ENCODE measurements around the gene MBOAT2.

DNA sequence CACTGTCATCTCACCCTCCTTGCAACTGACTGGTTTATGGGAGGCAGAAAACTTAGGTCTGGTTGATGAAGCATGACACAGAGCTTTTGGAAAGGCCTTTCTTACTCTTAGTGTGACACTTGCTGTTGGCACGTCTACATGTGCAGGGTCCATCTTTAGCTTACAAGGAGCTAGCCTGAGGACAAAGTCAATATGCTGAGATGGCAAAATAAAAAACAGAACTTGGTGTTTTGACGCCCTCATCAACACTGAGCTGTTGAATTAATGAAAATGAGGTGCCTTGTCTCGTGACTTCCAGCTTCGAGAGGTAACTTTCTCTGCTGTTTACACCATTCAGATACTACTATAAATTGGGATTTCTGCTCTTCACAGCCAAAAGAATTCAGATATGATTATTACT, 87.5 kb downstream of the MBOAT2 start:
- TF ChIP-seq, protein P1, sequence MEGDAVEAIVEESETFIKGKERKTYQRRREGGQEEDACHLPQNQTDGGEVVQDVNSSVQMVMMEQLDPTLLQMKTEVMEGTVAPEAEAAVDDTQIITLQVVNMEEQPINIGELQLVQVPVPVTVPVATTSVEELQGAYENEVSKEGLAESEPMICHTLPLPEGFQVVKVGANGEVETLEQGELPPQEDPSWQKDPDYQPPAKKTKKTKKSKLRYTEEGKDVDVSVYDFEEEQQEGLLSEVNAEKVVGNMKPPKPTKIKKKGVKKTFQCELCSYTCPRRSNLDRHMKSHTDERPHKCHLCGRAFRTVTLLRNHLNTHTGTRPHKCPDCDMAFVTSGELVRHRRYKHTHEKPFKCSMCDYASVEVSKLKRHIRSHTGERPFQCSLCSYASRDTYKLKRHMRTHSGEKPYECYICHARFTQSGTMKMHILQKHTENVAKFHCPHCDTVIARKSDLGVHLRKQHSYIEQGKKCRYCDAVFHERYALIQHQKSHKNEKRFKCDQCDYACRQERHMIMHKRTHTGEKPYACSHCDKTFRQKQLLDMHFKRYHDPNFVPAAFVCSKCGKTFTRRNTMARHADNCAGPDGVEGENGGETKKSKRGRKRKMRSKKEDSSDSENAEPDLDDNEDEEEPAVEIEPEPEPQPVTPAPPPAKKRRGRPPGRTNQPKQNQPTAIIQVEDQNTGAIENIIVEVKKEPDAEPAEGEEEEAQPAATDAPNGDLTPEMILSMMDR (IDR thresholded peaks at IDR 0.05; ENCODE audit: low read depth, low read length) = no peak
- TF ChIP-seq EZH2phosphoT487 (IDR thresholded peaks at IDR 0.05; ENCODE audit: low read depth) = no peak

Measured in OCI-LY3 (cell line).